H1 (cell line): ENCODE measurements around the gene DPH5. TPM values are rescaled to one million over a fixed set of nuclear protein-coding genes. Genes with fewer than 3 reads are reported as not detected.
"Not testable (repeated sequence)": the region's sequence is repeated elsewhere in the genome, so short reads cannot be mapped to it uniquely, and the experiment has no call there.

Experiments
- CTCF ChIA-PET: fragments of 300-600 bp; sonication (Branson Sonifier 250); formaldehyde crosslinking; loops from one replicate; lab custom pipeline; 2021; ENCODE audit not compliant: partially characterized antibody; lab: Charles Lee
- POLR2A ChIA-PET: fragments of 300-600 bp; sonication (Branson Sonifier 250); formaldehyde crosslinking; loops from one replicate; lab custom pipeline; 2021; ENCODE audit warnings: inconsistent platforms; ENCODE audit not compliant: partially characterized antibody; lab: Charles Lee
- DNase-seq, 2 experiments: peaks; one replicate each; pipeline versions ENCODE4 v3.0.0 to v3.0.0-alpha.2; 2010 to 2022; ENCODE audit warnings: low spot score in 2 of 2, low read depth in 1 of 2, mixed read lengths in 1 of 2
- FAIRE-seq: peaks from 2 replicates; lab custom pipeline; 2011; peaks lifted over from hg19 to GRCh38; lab: Jason Lieb, UNC
- H2AFZ ChIP-seq: 2 replicates; pipeline ENCODE4 v1.8.1; 2012; ENCODE audit warnings: low read length, inconsistent platforms
- H2AK5ac ChIP-seq: 2 replicates; pipeline ENCODE4 v1.6.1; 2013; ENCODE audit warnings: low read depth, low read length
- H2BK120ac ChIP-seq: replicated peaks from 2 replicates; pipeline ENCODE3; 2013; ENCODE audit warnings: low read depth, low read length, inconsistent platforms
- H2BK12ac ChIP-seq: 2 replicates; pipeline ENCODE4 v1.6.1; 2013; ENCODE audit warnings: low read depth, low read length
- H2BK15ac ChIP-seq: 2 replicates; pipeline ENCODE4 v1.6.1; 2013; ENCODE audit warnings: low read length
- H2BK20ac ChIP-seq: 2 replicates; pipeline ENCODE4 v1.6.1; 2013; ENCODE audit warnings: low read length
- H2BK5ac ChIP-seq: 2 replicates; pipeline ENCODE4 v1.6.1; 2013; ENCODE audit warnings: low read depth, low read length
- H3K14ac ChIP-seq: 2 replicates; pipeline ENCODE4 v1.6.1; 2013; ENCODE audit warnings: inconsistent platforms; ENCODE audit not compliant: insufficient read length
- H3K18ac ChIP-seq: 2 replicates; pipeline ENCODE4 v1.6.1; 2013; ENCODE audit warnings: low read length; ENCODE audit errors: extremely low read depth
- H3K23ac ChIP-seq: 2 replicates; pipeline ENCODE4 v1.6.1; 2013; ENCODE audit warnings: inconsistent platforms; ENCODE audit not compliant: insufficient read length
- H3K23me2 ChIP-seq: 2 replicates; pipeline ENCODE4 v1.6.1; 2013; ENCODE audit warnings: low read depth, low read length
- H3K27ac ChIP-seq: 2 replicates; pipeline ENCODE4 v1.6.1; 2011; ENCODE audit warnings: low read depth, low read length, inconsistent platforms
- H3K27me3 ChIP-seq, 4 experiments: replicated peaks in 1 of 4; 1 replicate in 1 of 4; 2 replicates in 3 of 4; pipeline versions ENCODE4 v1.6.1 to v1.8.1; 2011 to 2013; ENCODE audit warnings: low read length in 3 of 4, mild to moderate bottlenecking in 3 of 4, inconsistent platforms in 2 of 4, mixed read lengths in 2 of 4, moderate library complexity in 1 of 4; ENCODE audit not compliant: control insufficient read depth in 3 of 4, insufficient read depth in 3 of 4; ENCODE audit errors: extremely low read depth in 1 of 4
- H3K36me3 ChIP-seq, 4 experiments: 2 replicates each; pipeline versions ENCODE4 v1.6.1 to v1.8.1; 2011 to 2013; ENCODE audit warnings: mild to moderate bottlenecking in 4 of 4, low read length in 3 of 4, moderate library complexity in 2 of 4, control low read depth in 1 of 4, inconsistent platforms in 1 of 4; ENCODE audit not compliant: insufficient read depth in 4 of 4, control insufficient read depth in 2 of 4
- H3K4ac ChIP-seq: replicated peaks from 2 replicates; pipeline ENCODE3; 2013; ENCODE audit warnings: low read length, low read depth, mixed read lengths, inconsistent platforms; ENCODE audit not compliant: insufficient read length
- H3K4me1 ChIP-seq, 4 experiments: replicated peaks in 1 of 4; 1 replicate in 1 of 4; 2 replicates in 3 of 4; pipeline versions ENCODE4 v1.6.1 to v1.8.1; 2011 to 2013; ENCODE audit warnings: low read length in 3 of 4, inconsistent platforms in 2 of 4, mixed read lengths in 1 of 4; ENCODE audit not compliant: insufficient read depth in 4 of 4, control insufficient read depth in 3 of 4
- H3K4me2 ChIP-seq, 2 experiments: 2 replicates each; pipeline versions ENCODE4 v1.6.1 to v1.8.1; 2011 to 2013; ENCODE audit warnings: low read depth in 2 of 2, low read length in 2 of 2, control low read depth in 1 of 2, inconsistent platforms in 1 of 2, mild to moderate bottlenecking in 1 of 2; ENCODE audit not compliant: insufficient read depth in 1 of 2
- H3K4me3 ChIP-seq, 4 experiments: fragments of 200-600, 300-600 bp in 1 of 4; sonication (generic), shearing (Covaris generic), sonication (Bioruptor Twin) in 1 of 4; 2 replicates each; pipeline versions ENCODE4 v1.5.1 to v1.8.1; 2011 to 2016; ENCODE audit warnings: low read length in 4 of 4, low read depth in 3 of 4, control low read depth in 2 of 4, inconsistent platforms in 2 of 4, mild to moderate bottlenecking in 2 of 4, mixed read lengths in 1 of 4, moderate library complexity in 1 of 4; ENCODE audit not compliant: insufficient read depth in 2 of 4; ENCODE audit errors: extremely low read depth in 1 of 4
- H3K56ac ChIP-seq: replicated peaks from 2 replicates; pipeline ENCODE3; 2013; ENCODE audit warnings: low read depth, mild to moderate bottlenecking, mixed read lengths, low read length, inconsistent platforms; ENCODE audit not compliant: insufficient read length
- H3K79me1 ChIP-seq: 2 replicates; pipeline ENCODE4 v1.6.1; 2013; ENCODE audit warnings: low read depth, low read length, control low read depth
- H3K79me2 ChIP-seq, 2 experiments: 2 replicates each; pipeline versions ENCODE4 v1.6.1 to v1.8.1; 2012 to 2013; ENCODE audit warnings: low read length in 2 of 2, mild to moderate bottlenecking in 2 of 2, inconsistent platforms in 1 of 2; ENCODE audit not compliant: insufficient read depth in 2 of 2, control insufficient read depth in 1 of 2
- H3K9ac ChIP-seq, 4 experiments: replicated peaks in 1 of 4; 1 replicate in 1 of 4; 2 replicates in 3 of 4; pipeline versions ENCODE4 v1.6.1 to v1.8.1; 2011 to 2013; ENCODE audit warnings: low read depth in 3 of 4, low read length in 3 of 4, control low read depth in 2 of 4, mild to moderate bottlenecking in 2 of 4, moderate library complexity in 2 of 4, inconsistent platforms in 1 of 4; ENCODE audit errors: extremely low read depth in 1 of 4
- H3K9me3 ChIP-seq, 2 experiments: 2 replicates each; pipeline versions ENCODE4 v1.6.1 to v1.8.1; 2012 to 2013; ENCODE audit warnings: mild to moderate bottlenecking in 2 of 2, moderate library complexity in 2 of 2, control low read depth in 1 of 2, inconsistent platforms in 1 of 2, low read depth in 1 of 2, low read length in 1 of 2, mixed read lengths in 1 of 2; ENCODE audit not compliant: insufficient read depth in 2 of 2
- H4K20me1 ChIP-seq, 2 experiments: replicated peaks in 1 of 2; 2 replicates each; pipeline versions ENCODE3 to v1.8.1; 2011 to 2013; ENCODE audit warnings: inconsistent platforms in 2 of 2, low read length in 2 of 2, mild to moderate bottlenecking in 1 of 2; ENCODE audit not compliant: insufficient read depth in 2 of 2, control insufficient read depth in 1 of 2
- H4K5ac ChIP-seq: 2 replicates; pipeline ENCODE4 v1.6.1; 2013; ENCODE audit warnings: low read length, low read depth, mixed read lengths, inconsistent platforms; ENCODE audit not compliant: insufficient read length
- H4K8ac ChIP-seq: 2 replicates; pipeline ENCODE4 v1.8.0; 2013; ENCODE audit warnings: mild to moderate bottlenecking, moderate library complexity, low read length, inconsistent platforms; ENCODE audit not compliant: insufficient read depth; ENCODE audit errors: extremely low read depth
- H4K91ac ChIP-seq: replicated peaks from 2 replicates; pipeline ENCODE3; 2013; ENCODE audit warnings: low read length, mixed read lengths, inconsistent platforms; ENCODE audit not compliant: insufficient read length
- WGBS, 2 experiments: shearing (Covaris generic) in 1 of 2; methylation state at CpG; one replicate each; pipeline versions ENCODE4 v1.1.6 to v1.1.7; 2013 to 2015; ENCODE audit warnings: low lambda C conversion rate in 2 of 2, mixed read lengths in 2 of 2, inconsistent platforms in 1 of 2, low coverage in 1 of 2, missing lambda C conversion rate in 1 of 2; ENCODE audit not compliant: insufficient replicate concordance in 2 of 2, insufficient coverage in 1 of 2, insufficient read length in 1 of 2; ENCODE audit errors: extremely low coverage in 1 of 2, missing lambda C conversion rate in 1 of 2; 5-methylcytosine and 5-hydroxymethylcytosine counted together
- polyA plus RNA-seq, 7 experiments: library from polyadenylated mRNA; depleted of rRNA in 3 of 7; stranded (reverse) in 5 of 7; unstranded in 2 of 7; fragments of >200 nt in 5 of 7; fragments of 200-250 nt in 2 of 7; gene quantifications; 1 replicate in 5 of 7; 2 replicates in 1 of 7; 4 replicates in 1 of 7; pipeline versions ENCODE4 v1.2.1 to v1.2.3, GENCODE V29; 2011 to 2013; ENCODE audit warnings: missing spikeins in 2 of 7, mixed read lengths in 2 of 7
- total RNA-seq: library from RNA; stranded (reverse); fragmentation: NEBNext Ultra II Directional; extraction: Animal tissue kit (Norgen Biotek cat#: 25700); gene quantifications from 2 replicates; pipeline ENCODE4 v1.2.1, GENCODE V29; 2021

Gene DPH5
- total and polyA plus RNA-seq, 2 of the 8 experiments (the other 6 are each of a cell fraction or from before 2014, with no cell fraction given): 67.7 to 106 TPM

GRCh38 chr1:101032129-101032528, 6.5 kb upstream of the DPH5 start:
- H3K36me3 ChIP-seq, H2BK12ac ChIP-seq, H3K79me1 ChIP-seq, H3K4ac ChIP-seq, H4K20me1 ChIP-seq, H3K14ac ChIP-seq, H3K4me3 ChIP-seq, H3K18ac ChIP-seq, H2AK5ac ChIP-seq, H2AFZ ChIP-seq, CTCF ChIA-PET, H2BK120ac ChIP-seq, H3K9ac ChIP-seq, H4K91ac ChIP-seq, FAIRE-seq, H2BK5ac ChIP-seq, H3K4me2 ChIP-seq, H2BK20ac ChIP-seq, H3K56ac ChIP-seq, H3K9me3 ChIP-seq, H4K5ac ChIP-seq, H2BK15ac ChIP-seq, DNase-seq, H4K8ac ChIP-seq, H3K4me1 ChIP-seq, H3K23ac ChIP-seq, H3K27ac ChIP-seq, H3K27me3 ChIP-seq, H3K23me2 ChIP-seq: not testable (repeated sequence)
- H3K79me2 ChIP-seq: peaks cover 0 to 31% of the 10 kb centered on the region in 2 experiments; a peak in 2 of 4 replicates
- POLR2A ChIA-PET: interaction anchor here (0.6 kb wide), 1 partner anchor 19 kb away, joined by 4 read pairs; no protein-coding TSS in a partner anchor
- WGBS, 2 experiments: 97% methylated on average over 2 of the region's 2 CpGs; no CpG with 5 or more reads in 1 of the 2 experiments
